Ovary (tissue), 9 donors: ENCODE data around the gene COL28A1. TPM values are rescaled to one million over a fixed set of nuclear protein-coding genes. Genes with fewer than 3 reads are reported as not detected.

ENCODE experiments used
- DNase-seq, 5 donors: peaks; one replicate each; pipeline ENCODE4 v3.0.0-alpha.2; 2019 to 2020
- H3K27ac ChIP-seq, 2 donors: fragments of 200-600 bp; one replicate each; pipeline versions ENCODE4 v1.5.1 to v1.8.0; 2019 to 2022
- H3K27me3 ChIP-seq: fragments of 200-600 bp; one replicate; pipeline ENCODE4 v1.8.0; 2022
- H3K36me3 ChIP-seq: fragments of 200-600 bp; sonication (generic); one replicate; pipeline ENCODE4 v1.5.1; 2019
- H3K4me1 ChIP-seq: one replicate; pipeline ENCODE4 v1.8.1; 2013; ENCODE audit warnings: mild to moderate bottlenecking, moderate library complexity; ENCODE audit not compliant: insufficient read depth
- H3K4me3 ChIP-seq: fragments of 200-600 bp; sonication (generic); one replicate; pipeline ENCODE4 v1.5.1; 2017
- H3K9me3 ChIP-seq, 2 donors: fragments of 200-600 bp in 1 of 2; sonication (generic) in 1 of 2; one replicate each; pipeline versions ENCODE4 v1.5.1 to v1.8.1; 2013 to 2019; ENCODE audit warnings: mild to moderate bottlenecking in 1 of 2, moderate library complexity in 1 of 2
- EP300 ChIP-seq: sonication (generic); formaldehyde crosslinking; IDR thresholded peaks from one replicate; pipeline ENCODE4 v1.6.1; 2017; ENCODE audit warnings: antibody characterized with exemption
- POLR2A ChIP-seq: fragments of 450-650 bp; IDR thresholded peaks from one replicate; pipeline ENCODE4 v1.6.1; 2017; ENCODE audit warnings: antibody characterized with exemption, mild to moderate bottlenecking, moderate library complexity
- WGBS, 3 donors: extraction: QIAGEN DNeasy Blood & Tissue Kit in 1 of 3; methylation state at CpG; one replicate each; pipeline versions ENCODE4 v1.1.5 to v1.1.7; 2013 to 2017; 5-methylcytosine and 5-hydroxymethylcytosine counted together
- intact Hi-C, 4 donors: fragments of 100-400 bp; cut with DNase I; formaldehyde crosslinking; loops; one replicate each; pipeline versions ENCODE4 v1.11.0 to v1.15.1; 2022 to 2023
- polyA plus RNA-seq, 2 donors: library from polyadenylated mRNA; stranded (reverse); fragments of 200-250 nt in 1 of 2; fragments of 350-450 nt in 1 of 2; fragmentation: Illumina TruSeq in 1 of 2; extraction: RNeasy Lipid Tissue Mini Kit (QIAGEN cat#74804) in 1 of 2; gene quantifications; one replicate each; pipeline ENCODE4 v1.2.3, GENCODE V29; 2013 to 2014
- total RNA-seq, 7 donors: library from RNA; depleted of rRNA in 2 of 7; stranded (reverse); fragments of >200 nt in 2 of 7; fragmentation: NEBNext Ultra II Directional in 3 of 7; extraction: Animal tissue kit (Norgen Biotek cat#: 25700) in 3 of 7; gene quantifications; one replicate each; pipeline versions ENCODE4 v1.1.0 to v1.2.4, GENCODE V29; 2016 to 2023
- TF ChIP-seq, protein P1 (sequence below), 3 donors: fragments of 450-650 bp in 2 of 3; fragments of 200-600 bp in 1 of 3; IDR thresholded peaks; one replicate each; pipeline versions ENCODE4 v1.5.1 to v1.8.0; 2016 to 2022; ENCODE audit warnings: antibody characterized with exemption in 3 of 3, mild to moderate bottlenecking in 1 of 3
- donor health status: DM: no; HTN: no; CAD: no; lungs with moderate emphysema.
- donor health status: DM: no; HTN: no; CAD: no.
- donor health status: Bipolar disorder and iron deficiency.
- donor health status: DM: yes; HTN: yes; CAD: no.
- donor health status: DM: no; HTN: no; CAD: no.
- donor health status: DM: yes; HTN: yes; CAD: no.

Gene COL28A1
- total and polyA plus RNA-seq, 9 donors, result 0.29 to 4.2 (median 1.4) TPM

DNA sequence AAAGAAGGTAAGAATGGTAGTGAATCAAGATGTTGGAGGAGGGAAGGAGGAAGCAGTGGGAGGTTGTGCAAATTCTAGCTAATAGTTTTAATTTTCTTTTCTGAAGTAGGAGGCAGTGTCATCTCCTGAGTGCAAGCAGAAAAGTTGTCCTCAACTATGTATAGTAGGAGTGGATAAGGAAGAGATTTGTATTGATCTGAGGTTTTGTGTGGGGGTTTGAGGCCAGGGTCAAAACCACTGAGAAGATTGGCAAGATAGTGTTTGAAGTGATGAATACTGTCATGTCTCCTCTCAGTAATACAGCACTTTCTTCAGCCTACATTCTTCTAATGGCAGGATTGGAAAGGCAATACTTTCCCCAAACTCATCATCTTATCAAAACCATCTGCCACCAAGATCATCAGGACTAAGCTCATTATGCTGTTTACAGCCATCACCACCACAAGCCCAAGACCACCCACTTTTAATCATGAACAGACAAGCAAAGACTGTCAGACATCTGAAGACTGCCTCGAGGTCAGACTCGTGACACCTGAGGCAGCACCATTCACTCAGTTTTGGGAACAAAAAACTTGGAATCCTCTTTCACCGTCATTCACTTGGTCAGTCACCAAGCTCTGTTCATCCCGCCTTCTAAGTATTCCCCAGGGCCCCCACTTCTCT, 29.5 kb upstream of the COL28A1 start:
- TF ChIP-seq, protein P1, sequence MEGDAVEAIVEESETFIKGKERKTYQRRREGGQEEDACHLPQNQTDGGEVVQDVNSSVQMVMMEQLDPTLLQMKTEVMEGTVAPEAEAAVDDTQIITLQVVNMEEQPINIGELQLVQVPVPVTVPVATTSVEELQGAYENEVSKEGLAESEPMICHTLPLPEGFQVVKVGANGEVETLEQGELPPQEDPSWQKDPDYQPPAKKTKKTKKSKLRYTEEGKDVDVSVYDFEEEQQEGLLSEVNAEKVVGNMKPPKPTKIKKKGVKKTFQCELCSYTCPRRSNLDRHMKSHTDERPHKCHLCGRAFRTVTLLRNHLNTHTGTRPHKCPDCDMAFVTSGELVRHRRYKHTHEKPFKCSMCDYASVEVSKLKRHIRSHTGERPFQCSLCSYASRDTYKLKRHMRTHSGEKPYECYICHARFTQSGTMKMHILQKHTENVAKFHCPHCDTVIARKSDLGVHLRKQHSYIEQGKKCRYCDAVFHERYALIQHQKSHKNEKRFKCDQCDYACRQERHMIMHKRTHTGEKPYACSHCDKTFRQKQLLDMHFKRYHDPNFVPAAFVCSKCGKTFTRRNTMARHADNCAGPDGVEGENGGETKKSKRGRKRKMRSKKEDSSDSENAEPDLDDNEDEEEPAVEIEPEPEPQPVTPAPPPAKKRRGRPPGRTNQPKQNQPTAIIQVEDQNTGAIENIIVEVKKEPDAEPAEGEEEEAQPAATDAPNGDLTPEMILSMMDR (IDR thresholded peaks at IDR 0.05), result no peak
- no peak for TF ChIP-seq POLR2A
- TF ChIP-seq EP300, result no peak
- Histone ChIP-seq H3K4me3 (no peak overlapping the region), H3K27me3 (no peaks in the 10 kb centered on the region), H3K27ac (no peak overlapping the region), H3K9me3 (no peaks in the 10 kb centered on the region), H3K4me1 (peaks cover 5% of the 10 kb centered on the region), H3K36me3 (no peaks in the 10 kb centered on the region)
- 96 to 98% (median 97%) methylated on average over 4 of the region's 4 CpGs for WGBS, 3 donors
- no peak for DNase-seq
- intact Hi-C loops, result no loop called here

DNA sequence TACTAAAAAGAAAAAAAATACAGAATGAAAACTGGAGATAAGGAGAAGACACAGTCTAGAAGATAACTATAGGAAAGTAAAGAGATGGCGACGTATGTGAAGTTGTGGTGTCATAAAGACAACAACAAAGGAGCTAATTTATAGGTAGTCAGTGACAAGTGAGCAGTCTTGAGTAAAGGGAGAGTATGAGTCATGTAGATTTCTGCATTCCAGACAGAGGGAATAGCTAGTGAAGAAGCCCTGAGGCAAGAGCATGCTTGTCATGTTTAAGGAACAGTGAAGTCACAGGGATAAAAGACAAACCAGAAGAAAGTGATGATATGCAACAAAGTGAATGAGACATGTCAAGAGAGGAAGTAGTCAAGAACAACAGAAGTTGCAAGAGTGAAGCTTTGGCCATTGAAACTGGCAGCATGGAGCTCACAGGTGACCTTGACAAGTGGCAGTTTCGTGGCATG, 28.7 kb upstream of the COL28A1 start:
- Histone ChIP-seq H3K27ac (no peak overlapping the region), H3K4me1 (peaks cover 5% of the 10 kb centered on the region), H3K9me3 (no peaks in the 10 kb centered on the region), H3K4me3 (no peak overlapping the region), H3K36me3 (no peaks in the 10 kb centered on the region), H3K27me3 (no peaks in the 10 kb centered on the region)
- DNase-seq, result no peak
- WGBS, 3 donors, result 88 to 93% (median 93%) methylated on average over 3 of the region's 3 CpGs
- intact Hi-C loops, result no loop called here
- TF ChIP-seq, protein P1 (IDR thresholded peaks at IDR 0.05), result no peak
- no peak for TF ChIP-seq EP300
- TF ChIP-seq POLR2A, result no peak

DNA sequence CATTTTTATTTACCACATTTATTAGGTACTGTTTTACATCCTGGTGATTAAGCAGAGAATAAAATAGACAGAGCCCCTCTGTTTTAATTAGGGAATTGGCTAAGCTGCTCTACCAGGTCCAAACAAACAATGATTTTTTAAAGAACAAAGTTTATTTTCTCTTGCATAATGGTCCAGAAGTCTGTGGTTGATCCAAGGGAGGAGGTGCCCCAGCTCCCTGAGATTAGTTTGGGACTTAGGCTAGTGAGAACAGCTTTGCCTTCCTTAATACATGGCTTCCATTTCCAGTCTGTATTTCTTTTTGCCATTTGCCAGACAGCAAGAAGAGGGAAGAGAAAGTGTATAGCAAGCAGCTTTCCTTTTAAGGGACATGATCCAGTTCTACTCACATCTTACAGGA, 28.1 kb upstream of the COL28A1 start:
- TF ChIP-seq, protein P1 (IDR thresholded peaks at IDR 0.05), result no peak
- TF ChIP-seq EP300 (no peak), POLR2A (no peak)
- Histone ChIP-seq H3K27me3 (no peaks in the 10 kb centered on the region), H3K9me3 (no peaks in the 10 kb centered on the region), H3K27ac (peak overlapping the region in 1 of 2 donors; percentile 29), H3K4me3 (no peak overlapping the region), H3K4me1 (peaks cover 3% of the 10 kb centered on the region), H3K36me3 (no peaks in the 10 kb centered on the region)
- intact Hi-C loops, result no loop called here
- no peak for DNase-seq

DNA sequence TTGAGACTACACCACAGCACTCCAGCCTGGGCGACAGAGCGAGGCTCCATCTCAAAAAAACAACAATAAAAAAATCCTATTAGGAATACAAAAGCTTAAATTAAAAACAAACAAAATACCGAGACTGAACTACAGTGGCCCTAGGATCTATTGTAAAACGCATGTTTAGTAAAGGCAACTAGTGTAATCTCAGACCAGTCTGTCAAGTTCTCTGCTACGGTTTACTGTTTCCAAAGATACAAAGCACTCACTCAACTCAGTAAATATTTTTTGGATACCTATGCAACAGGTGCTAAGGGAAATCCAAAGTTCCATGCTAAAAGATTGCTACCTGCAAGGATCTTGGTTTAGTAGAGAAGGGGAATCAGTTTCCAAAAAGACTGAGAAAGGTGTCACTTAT, 27.6 kb upstream of the COL28A1 start:
- no peaks in the 10 kb centered on the region for H3K9me3 ChIP-seq
- no peak overlapping the region for H3K4me3 ChIP-seq
- no peak for DNase-seq
- WGBS, 3 donors, result 65 to 84% (median 66%) methylated on average over 5 of the region's 5 CpGs
- H3K27ac ChIP-seq, result no peak overlapping the region
- H3K36me3 ChIP-seq, result no peaks in the 10 kb centered on the region
- peaks cover under 1% of the 10 kb centered on the region for H3K4me1 ChIP-seq
- H3K27me3 ChIP-seq, result no peaks in the 10 kb centered on the region
- TF ChIP-seq POLR2A (no peak), EP300 (no peak)
- TF ChIP-seq, protein P1 (IDR thresholded peaks at IDR 0.05), result no peak
- intact Hi-C loops, result no loop called here
